GM19397 (cell line): ENCODE measurements around the gene SEPTIN10.

Experiments
- ATAC-seq: cut with Tn5 transposase; IDR thresholded peaks from one replicate; pipeline ENCODE4 v1.9.1; 2021; ENCODE audit warnings: mild to moderate bottlenecking, moderate library complexity; ENCODE audit not compliant: unreplicated experiment

Gene SEPTIN10

GRCh38 chr2:109526442-109526970 lies 87.3 kb downstream of the SEPTIN10 start:
- ATAC-seq = no peak

- no peak for ATAC-seq
These were observed 87.9 kb downstream of the SEPTIN10 start for GRCh38 chr2:109525836-109526235.

DNA sequence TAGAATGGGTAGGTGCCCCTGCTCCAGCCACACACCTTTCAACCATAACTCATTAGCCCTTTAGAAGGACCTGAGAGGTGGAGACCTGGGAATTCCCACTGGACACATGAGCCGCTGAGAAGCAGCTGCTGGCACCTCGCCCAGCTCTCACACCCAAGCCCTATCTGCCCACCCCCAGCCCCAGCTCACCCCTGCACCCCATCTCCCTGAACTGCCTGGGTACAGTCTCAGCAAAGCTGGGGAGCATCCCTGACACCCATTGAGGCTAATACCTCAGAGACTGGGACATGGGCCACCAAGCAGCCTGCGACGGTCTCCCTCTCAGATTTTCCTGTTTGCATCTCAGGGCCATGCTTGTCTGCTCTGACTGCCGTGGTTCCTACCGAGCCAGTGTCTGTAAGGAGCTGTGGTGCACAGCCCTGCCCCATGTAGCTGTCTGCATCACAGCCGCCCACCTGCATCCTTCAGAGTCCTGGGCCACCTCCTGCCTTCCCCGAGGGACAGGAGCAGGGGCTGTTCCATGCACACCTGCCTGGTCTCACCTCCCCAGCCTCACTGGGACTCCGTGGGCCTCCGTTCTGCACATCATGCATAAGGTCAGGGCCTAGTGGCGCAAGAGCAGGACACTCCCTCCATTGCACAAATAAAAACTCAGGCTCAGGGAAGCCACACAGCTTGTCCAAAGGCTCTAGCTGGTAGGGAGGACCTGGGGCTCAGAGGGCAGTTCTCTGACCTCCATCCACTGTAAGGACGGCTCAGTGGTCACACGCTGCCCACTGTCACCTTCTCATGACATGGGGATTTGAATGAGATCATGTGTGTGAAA lies 90.0 kb downstream of the SEPTIN10 start:
- no peak for ATAC-seq

DNA sequence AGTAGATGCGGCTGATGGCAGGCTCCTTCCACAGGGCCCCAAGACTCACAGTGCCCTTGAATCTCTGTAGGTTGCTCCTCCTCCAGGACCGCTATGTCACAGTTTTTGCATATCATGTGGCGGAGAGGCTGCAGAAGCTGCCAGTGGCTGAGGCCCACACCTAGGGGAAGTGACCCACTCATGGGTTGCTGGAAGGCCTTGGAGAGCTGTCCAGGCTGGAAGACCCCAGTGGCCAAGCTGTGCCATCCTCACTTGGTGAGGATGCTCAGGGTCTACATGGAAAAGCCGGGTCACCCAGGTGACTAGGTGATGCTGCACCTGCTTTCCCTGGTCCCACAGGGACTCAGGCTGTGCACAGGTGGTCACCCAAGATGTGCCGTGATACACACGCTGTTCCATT lies 90.6 kb downstream of the SEPTIN10 start:
- no peak for ATAC-seq

- ATAC-seq = no peak
These were observed 91.7 kb downstream of the SEPTIN10 start for GRCh38 chr2:109522063-109522374.

- no peak for ATAC-seq
These were observed 92.3 kb downstream of the SEPTIN10 start for GRCh38 chr2:109521233-109522062.

- ATAC-seq = no peak
These were observed 94.3 kb downstream of the SEPTIN10 start for GRCh38 chr2:109519513-109519912.

DNA sequence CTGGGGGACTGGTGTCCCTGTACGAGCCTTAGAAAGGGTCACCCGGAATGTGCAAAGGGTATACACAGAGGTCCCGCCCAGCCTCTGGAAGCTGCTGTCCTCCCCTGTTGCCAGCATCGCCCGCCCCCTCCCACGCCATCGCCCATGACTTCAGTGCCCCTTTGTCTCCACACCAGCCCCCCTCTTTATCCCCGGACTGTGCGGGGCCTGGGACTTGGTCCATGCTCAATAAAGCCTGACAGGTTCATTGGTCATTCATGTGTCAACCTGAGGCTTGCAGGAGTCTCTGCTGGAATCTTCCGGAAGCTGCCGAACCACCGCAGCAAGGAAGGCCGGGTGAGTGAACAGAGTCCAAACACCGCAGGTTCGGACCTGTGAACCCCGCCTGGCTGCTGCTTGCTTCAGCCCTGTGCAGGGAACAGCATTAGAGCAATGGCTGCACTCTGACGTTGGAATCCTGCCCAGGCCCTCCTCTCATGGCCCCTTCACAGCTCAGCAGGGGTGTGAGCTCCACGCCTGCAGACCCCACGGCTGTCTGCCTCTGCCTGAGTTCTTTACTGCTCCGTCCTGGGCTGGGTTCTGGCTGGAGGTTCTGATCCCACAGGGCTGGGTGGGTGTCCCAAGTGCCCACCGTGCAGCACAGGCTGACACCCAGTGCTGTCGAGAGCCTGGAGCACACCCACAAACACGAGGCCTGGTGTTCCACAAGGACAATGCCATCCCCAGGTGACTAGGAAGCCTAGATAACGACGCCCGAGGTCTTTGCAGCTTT lies 96.5 kb downstream of the SEPTIN10 start:
- no peak for ATAC-seq

DNA sequence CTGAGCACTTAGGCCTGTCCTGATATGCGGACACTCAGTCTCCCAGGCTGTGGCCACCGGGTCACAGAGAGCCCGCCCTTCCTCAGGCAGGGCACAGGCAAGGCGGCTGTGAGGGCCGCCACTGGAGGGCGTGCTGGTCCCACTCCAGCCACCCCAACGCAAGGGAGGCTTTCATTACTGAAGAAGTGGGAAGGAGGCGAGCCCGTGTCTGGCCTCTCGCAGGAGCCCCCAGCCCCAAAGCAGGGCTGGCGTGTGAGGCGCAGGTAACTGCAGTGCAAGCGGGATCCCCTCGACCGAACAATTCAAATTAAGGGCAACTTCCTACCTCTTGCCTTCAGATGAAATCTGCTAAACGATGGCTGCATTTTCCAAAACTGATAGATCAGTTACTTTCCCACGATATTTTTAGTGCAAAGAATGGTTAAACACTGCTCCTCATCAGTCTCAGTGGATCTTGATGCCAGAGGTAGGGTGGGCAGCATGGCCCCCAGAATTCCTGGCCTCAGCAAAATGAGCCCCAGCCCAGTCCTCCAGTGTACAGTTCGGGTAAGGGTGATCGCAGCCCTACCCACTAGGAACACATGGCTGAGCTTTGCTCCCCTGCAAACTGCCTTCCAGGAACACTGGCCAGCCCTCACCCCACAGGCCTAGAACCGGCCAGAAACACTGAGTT lies 97.2 kb downstream of the SEPTIN10 start:
- no peak for ATAC-seq

DNA sequence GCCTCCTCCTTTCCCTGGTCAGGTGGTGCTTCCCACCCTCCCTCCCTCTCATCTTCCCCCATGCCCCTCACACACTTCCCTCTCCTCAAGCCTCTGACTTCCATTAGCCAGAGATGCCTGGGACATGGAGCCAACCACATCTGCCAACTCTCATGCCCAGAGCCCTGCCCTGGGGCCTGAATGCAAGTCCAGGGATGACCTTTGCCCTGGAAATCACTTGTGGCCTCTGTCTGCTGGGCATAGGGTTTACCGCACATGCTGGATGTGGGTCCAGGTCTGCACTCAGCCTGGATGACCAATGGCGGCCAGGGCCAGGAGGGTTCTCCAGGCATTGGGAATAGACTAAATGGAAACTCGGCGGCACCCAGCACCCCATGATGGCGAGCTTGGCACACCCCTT lies 98.9 kb downstream of the SEPTIN10 start:
- ATAC-seq = no peak

- ATAC-seq = peak; percentile 59
These were observed 99.8 kb downstream of the SEPTIN10 start for GRCh38 chr2:109513749-109514588.

- no peak for ATAC-seq
These were observed 100.5 kb downstream of the SEPTIN10 start for GRCh38 chr2:109513230-109513629.

- no peak for ATAC-seq
These were observed 101.7 kb downstream of the SEPTIN10 start for GRCh38 chr2:109512076-109512475.

- ATAC-seq = no peak
These were observed 102.6 kb downstream of the SEPTIN10 start for GRCh38 chr2:109511168-109511567.

- ATAC-seq = no peak
These were observed 103.4 kb downstream of the SEPTIN10 start for GRCh38 chr2:109510136-109511028.

GRCh38 chr2:109508556-109508955 lies 105.2 kb downstream of the SEPTIN10 start:
- ATAC-seq = no peak

DNA sequence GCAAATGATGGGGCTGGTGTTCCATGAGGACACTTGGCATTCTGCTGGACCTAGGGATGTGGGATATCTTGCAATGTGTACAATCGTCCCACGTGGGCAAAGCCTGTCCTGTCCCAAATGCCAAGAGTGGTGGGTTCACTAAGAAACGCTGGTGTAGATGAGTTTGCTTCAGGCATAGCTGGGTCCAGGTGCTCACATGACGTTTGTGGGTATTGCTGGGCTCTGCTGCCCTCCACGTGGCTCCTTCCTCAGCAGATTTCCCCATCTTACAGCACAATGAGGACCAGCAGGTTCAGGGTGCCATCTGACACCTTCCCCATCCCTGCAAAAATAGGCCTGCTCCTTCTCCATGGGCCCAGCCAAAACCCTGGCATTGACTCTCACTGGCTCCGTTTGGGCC lies 105.9 kb downstream of the SEPTIN10 start:
- ATAC-seq = no peak

DNA sequence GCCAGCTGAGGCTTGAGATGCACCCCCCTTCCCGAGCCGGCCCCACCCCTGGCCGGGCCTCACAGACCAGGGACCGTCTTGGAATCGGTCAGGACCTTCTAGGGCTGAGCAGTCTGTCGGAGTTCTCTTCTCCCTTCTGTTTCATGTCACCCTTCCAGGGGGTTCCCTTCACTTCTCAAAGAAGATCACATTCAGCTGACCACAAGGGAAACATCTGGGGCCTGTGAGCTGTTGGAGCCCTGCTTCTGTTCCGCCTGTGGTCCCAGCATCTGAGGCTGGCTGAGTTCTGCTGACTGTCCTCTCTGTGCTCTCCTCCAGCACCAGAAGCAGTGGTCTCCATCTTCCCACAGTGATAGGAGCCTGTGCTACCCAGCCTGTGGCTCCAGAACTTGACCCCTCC lies 106.5 kb downstream of the SEPTIN10 start:
- ATAC-seq = peak; percentile 44

GRCh38 chr2:109503191-109503590 lies 110.6 kb downstream of the SEPTIN10 start:
- no peak for ATAC-seq
